H1 (cell line): ENCODE data around the gene LTO1. TPM values are rescaled to one million over a fixed set of nuclear protein-coding genes. Genes with fewer than 3 reads are reported as not detected.
A peak's percentile ranks its signal among the peaks of the same experiment; 100 is the strongest.

Experiments
- CREB1 ChIP-seq: IDR thresholded peaks from 2 replicates; pipeline ENCODE4 v1.6.1; 2012; ENCODE audit warnings: inconsistent platforms
- CTBP2 ChIP-seq: IDR thresholded peaks from 2 replicates; pipeline ENCODE4 v1.7.0; 2011; ENCODE audit warnings: borderline replicate concordance, mild to moderate bottlenecking, moderate library complexity, mixed read lengths, low read length; ENCODE audit not compliant: insufficient read depth, insufficient read length
- CTCF ChIP-seq, 3 experiments: IDR thresholded peaks; 1 replicate in 2 of 3; 2 replicates in 1 of 3; pipeline versions ENCODE4 v1.5.1 to v1.6.1; 2011; ENCODE audit warnings: low read length in 3 of 3, mild to moderate bottlenecking in 3 of 3, inconsistent platforms in 2 of 3, low read depth in 1 of 3, moderate library complexity in 1 of 3; ENCODE audit not compliant: insufficient read depth in 1 of 3; ENCODE audit errors: control extremely low read depth in 1 of 3
- GTF2F1 ChIP-seq: IDR thresholded peaks from 2 replicates; pipeline ENCODE4 v1.6.1; 2012; ENCODE audit warnings: low read depth, low read length, improper control_type of control experiment, borderline replicate concordance
- KDM4A ChIP-seq: IDR thresholded peaks from one replicate; pipeline ENCODE4 v1.7.1; 2012; ENCODE audit warnings: low read depth, mild to moderate bottlenecking, moderate library complexity, low read length, inconsistent platforms; ENCODE audit not compliant: severe bottlenecking
- MAX ChIP-seq: IDR thresholded peaks from 2 replicates; pipeline ENCODE4 v1.6.1; 2012; ENCODE audit warnings: inconsistent platforms
- POLR2A ChIP-seq, 2 experiments: IDR thresholded peaks; 1 replicate in 1 of 2; 2 replicates in 1 of 2; pipeline ENCODE4 v1.6.1; 2011; ENCODE audit warnings: low read depth in 2 of 2, low read length in 2 of 2, mild to moderate bottlenecking in 2 of 2; ENCODE audit errors: control extremely low read depth in 1 of 2
- POLR2AphosphoS5 ChIP-seq: IDR thresholded peaks from 2 replicates; pipeline ENCODE4 v1.6.1; 2011; ENCODE audit warnings: low read depth, low read length
- RAD21 ChIP-seq, 2 experiments: IDR thresholded peaks in 1 of 2; conservative IDR thresholded peaks in 1 of 2; 2 replicates each; pipeline ENCODE4 v1.6.1; 2011; ENCODE audit warnings: low read depth in 2 of 2, low read length in 2 of 2, improper control_type of control experiment in 1 of 2, inconsistent platforms in 1 of 2, mild to moderate bottlenecking in 1 of 2, moderate library complexity in 1 of 2
- RFX5 ChIP-seq: IDR thresholded peaks from 2 replicates; pipeline ENCODE4 v1.6.1; 2011; ENCODE audit warnings: low read depth, low read length, improper control_type of control experiment, borderline replicate concordance
- RXRA ChIP-seq: IDR thresholded peaks from 2 replicates; pipeline ENCODE4 v1.6.1; 2011; ENCODE audit warnings: low read depth, mild to moderate bottlenecking, low read length, moderate library complexity; ENCODE audit not compliant: insufficient read depth
- TCF12 ChIP-seq: IDR thresholded peaks from 2 replicates; pipeline ENCODE4 v1.6.1; 2011; ENCODE audit warnings: low read depth, mild to moderate bottlenecking, low read length
- polyA plus RNA-seq, 7 experiments: library from polyadenylated mRNA; depleted of rRNA in 3 of 7; stranded (reverse) in 5 of 7; unstranded in 2 of 7; fragments of >200 nt in 5 of 7; fragments of 200-250 nt in 2 of 7; gene quantifications; 1 replicate in 5 of 7; 2 replicates in 1 of 7; 4 replicates in 1 of 7; pipeline versions ENCODE4 v1.2.1 to v1.2.3, GENCODE V29; 2011 to 2013; ENCODE audit warnings: missing spikeins in 2 of 7, mixed read lengths in 2 of 7
- total RNA-seq: library from RNA; stranded (reverse); fragmentation: NEBNext Ultra II Directional; extraction: Animal tissue kit (Norgen Biotek cat#: 25700); gene quantifications from 2 replicates; pipeline ENCODE4 v1.2.1, GENCODE V29; 2021

Gene LTO1
- total and polyA plus RNA-seq, 2 of the 8 experiments (the other 6 are each of a cell fraction or from before 2014, with no cell fraction given) = 15.4 to 21.3 TPM

DNA sequence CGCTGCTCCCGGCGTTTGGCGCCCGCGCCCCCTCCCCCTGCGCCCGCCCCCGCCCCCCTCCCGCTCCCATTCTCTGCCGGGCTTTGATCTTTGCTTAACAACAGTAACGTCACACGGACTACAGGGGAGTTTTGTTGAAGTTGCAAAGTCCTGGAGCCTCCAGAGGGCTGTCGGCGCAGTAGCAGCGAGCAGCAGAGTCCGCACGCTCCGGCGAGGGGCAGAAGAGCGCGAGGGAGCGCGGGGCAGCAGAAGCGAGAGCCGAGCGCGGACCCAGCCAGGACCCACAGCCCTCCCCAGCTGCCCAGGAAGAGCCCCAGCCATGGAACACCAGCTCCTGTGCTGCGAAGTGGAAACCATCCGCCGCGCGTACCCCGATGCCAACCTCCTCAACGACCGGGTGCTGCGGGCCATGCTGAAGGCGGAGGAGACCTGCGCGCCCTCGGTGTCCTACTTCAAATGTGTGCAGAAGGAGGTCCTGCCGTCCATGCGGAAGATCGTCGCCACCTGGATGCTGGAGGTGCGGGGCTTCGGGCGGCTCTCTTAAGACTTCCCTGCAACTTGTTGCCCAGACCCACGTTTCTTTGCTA is 34.1 kb downstream of the LTO1 start, which contains the start of gene CCND1 (continued):
- TF ChIP-seq CTCF (IDR thresholded peaks at IDR 0.05; ENCODE audit: control extremely low read depth in 1 of 3, insufficient read depth in 1 of 3, low read depth in 1 of 3, low read length in 3 of 3) = peak in 1 of 3 experiments; percentile 38; a peak in 2 of 4 replicates
- no peak for TF ChIP-seq KDM4A
- no peak for TF ChIP-seq RXRA
- TF ChIP-seq MAX = peak; percentile 26; the same call in 1 of the 2 replicates
- peak in 1 of 2 experiments; percentile 99; a peak in 2 of 3 replicates for TF ChIP-seq POLR2A (IDR thresholded peaks at IDR 0.05; ENCODE audit: control extremely low read depth in 1 of 2, low read depth in 2 of 2, low read length in 2 of 2)
- TF ChIP-seq POLR2AphosphoS5 = peak; percentile 97
- TF ChIP-seq CREB1 = peak; percentile 76
- TF ChIP-seq GTF2F1 = peak; percentile 84
- TF ChIP-seq CTBP2 = peak; percentile 26
- TF ChIP-seq RAD21 (IDR thresholded peaks at IDR 0.05 in 1 of 2, conservative IDR thresholded peaks at IDR 0.05 in 1 of 2; ENCODE audit: low read depth in 2 of 2, low read length in 2 of 2) = peak; percentile 33 to 58; a peak in 2 of 4 replicates
- 0 out of 2 replicates have a peak, but pooled peaks have one; percentile 45 for TF ChIP-seq TCF12
- TF ChIP-seq RFX5 = peak; percentile 83
